AG08395 (cell line): ENCODE measurements around the gene WNT10A.
A peak's percentile ranks its signal among the peaks of the same experiment; 100 is the strongest.

ENCODE experiments used
- DNase-seq: peaks from one replicate; pipeline ENCODE4 v3.0.0; 2012; ENCODE audit warnings: mixed read lengths, low spot score

Gene WNT10A

DNA sequence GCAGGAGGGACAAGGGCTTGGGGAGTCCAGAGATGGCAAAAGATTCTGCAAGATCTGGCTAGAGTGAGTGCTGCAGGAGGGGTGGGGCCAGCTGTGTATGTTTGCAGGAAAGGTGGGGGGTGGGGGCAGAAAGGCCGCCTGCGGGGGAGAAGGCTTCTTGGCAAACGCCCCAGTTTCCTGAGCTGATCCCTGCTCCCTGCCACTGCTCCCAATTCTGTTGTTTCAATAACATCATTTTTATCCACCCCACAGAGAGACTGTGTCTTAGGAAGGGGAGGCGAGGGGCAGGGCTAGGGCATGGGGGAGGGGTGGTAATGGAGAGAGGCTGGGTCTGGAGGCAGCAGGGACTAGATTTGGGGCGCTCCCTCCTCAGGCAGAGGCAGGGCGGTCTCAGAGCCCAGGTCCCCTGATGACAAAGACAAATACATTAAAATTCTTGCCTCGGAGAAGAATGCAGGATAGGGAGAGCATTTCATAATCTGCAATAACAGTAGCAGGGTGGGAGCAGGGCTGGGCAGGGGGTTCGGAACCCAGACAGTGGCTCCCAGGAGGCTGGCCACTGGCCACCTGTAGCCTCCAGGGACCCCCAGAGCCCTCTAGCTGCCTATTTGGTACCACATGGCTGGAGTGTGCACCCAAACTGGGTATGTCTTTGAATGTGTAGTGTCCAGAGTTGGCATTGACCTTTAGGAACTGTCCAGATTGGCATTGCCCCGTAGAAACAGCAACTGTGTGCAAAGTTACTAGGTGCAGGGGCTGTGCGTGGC lies 23.1 kb upstream of the WNT10A start:
- no peak for DNase-seq

DNA sequence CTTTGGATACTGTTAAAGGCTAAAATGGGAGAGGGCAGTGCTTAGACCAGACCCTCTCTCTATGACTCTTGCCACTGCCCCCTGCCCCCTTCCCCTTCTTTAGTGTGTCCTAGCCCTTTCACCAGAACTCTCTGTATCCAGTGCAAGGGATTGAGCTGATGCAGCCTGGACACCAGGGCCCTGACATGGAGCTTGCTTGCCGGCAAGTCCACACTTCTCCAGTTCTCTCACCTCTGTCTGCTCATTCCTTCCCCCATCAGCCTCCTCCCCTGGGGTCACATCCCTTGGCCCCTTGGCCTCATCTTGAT lies 22.6 kb upstream of the WNT10A start:
- no peak for DNase-seq

DNA sequence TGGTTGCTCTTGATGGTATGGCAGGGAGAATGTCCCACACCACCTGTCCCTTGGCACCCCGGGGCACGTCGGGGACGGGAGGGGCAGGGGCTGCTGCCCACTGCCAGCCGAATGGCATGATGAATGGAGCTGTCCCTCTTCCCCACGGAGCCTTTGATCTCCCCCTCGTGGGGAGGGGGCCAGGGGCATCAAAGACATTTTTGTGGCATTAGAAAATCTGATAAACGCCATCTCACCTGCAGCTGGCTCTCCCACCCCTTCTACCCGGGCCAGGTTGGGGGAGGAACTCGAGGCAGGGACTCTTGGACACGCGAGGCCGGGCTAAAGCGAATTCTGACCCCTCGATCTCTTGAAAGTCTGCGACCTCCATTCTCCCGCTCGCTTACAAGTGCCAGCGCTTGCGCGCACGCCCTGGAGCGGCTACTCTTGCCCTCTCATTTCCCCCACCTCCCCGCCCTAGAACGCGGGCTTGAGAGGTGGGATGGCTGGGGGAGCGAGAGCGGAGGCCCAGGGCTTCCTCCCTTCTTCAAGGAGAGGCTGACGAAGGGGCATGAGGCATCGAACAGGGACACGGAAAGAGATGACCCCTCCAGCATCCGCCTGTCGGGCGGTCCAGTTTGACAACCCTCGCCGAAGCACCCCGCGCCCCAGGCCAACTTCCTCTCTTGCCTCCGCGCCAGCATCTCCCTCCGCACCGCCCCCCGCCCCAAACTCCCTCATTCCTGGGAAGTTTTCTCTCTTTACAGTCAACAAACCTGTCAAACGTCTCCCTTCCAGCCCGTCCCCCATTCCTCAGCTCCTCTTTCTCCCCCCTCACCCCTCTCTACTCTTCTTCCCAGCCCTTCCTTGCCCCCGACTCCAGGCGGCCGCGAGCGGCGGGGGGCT lies 21.7 kb upstream of the WNT10A start:
- DNase-seq: no peak

DNA sequence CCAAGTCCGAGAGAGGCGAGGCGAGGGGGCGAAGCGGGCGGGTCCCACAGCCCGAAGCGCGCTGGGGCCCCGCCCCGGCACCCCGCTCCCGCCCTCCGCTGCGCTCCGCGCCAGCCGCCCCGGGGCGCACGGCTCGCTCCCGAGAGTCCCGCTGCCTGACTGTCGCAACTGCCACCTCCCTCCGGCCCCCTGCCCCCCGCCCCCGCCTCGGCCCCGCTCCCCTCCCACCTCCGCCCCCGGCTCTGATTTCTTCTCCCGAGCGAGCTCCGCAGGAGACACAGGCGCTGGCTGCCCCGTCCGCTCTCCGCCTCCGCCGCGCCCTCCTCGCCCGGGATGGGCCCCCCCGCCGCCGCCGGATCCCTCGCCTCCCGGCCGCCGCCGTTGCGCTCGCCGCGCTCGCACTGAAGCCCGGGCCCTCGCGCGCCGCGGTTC lies 21.1 kb upstream of the WNT10A start, which contains the start of gene WNT6:
Gene WNT6 (plus strand): TSS at position 250 of the 432 bp plus-strand sequence. CDS start 233 bp downstream, outside the sequence.
- DNase-seq: peak; percentile 22

DNA sequence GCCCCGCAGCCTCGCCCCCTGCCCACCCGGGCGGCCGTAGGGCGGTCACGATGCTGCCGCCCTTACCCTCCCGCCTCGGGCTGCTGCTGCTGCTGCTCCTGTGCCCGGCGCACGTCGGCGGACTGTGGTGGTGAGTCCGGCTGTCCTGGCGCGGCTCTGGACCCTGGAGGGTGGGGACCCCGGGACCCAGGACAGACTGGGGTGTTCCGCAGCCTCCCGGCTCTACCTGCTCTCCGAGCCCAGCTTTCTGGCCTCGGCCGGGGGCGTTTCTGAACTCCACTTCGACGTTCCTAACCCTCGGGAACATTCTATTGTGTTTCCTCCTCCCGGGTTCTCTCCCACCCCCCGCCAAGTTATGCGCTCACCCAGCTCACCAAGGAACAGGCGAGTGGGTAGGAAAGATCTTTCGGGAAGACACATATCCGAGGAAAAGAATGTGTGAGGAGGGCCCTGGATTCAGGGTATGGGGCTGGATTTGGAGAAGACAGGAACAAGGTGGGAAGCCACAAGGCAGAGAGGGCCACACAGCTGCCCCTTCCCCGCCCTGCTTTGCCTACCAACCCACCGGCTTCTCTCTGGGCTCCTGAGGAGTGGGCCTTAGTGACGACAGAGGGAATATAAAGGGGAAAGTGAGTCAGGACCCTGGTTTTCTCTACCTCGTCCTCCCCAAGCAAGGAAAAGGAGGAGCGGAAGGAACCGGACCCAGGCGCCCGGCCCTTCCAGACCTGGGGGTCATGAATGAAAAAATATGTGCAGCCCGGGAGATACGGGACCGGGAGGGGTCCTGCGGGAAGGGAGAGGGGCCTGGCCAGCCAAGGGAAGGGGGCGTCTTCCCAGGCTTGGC lies 20.4 kb upstream of the WNT10A start:
- no peak for DNase-seq

DNA sequence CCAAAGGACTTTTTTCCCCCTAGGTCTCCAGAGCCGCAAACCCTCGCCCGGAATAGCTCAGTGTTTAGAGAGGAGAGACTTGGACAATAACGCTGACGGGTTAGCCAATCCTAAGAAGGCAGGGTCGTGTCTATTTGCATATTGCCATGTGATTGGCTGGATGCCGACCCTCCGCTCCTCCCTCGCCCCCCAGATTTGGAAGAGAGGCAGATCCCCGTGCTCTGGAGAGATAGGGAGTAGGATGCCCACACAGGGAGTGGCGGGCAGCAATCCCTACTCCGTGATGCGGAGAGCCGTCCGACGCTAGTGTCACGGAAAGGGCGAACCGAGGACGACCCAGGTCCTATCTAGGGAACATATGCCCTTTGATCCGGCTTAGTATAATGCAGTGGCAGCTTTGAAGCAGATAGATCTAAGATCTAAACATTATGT lies 19.7 kb upstream of the WNT10A start:
- no peak for DNase-seq

DNA sequence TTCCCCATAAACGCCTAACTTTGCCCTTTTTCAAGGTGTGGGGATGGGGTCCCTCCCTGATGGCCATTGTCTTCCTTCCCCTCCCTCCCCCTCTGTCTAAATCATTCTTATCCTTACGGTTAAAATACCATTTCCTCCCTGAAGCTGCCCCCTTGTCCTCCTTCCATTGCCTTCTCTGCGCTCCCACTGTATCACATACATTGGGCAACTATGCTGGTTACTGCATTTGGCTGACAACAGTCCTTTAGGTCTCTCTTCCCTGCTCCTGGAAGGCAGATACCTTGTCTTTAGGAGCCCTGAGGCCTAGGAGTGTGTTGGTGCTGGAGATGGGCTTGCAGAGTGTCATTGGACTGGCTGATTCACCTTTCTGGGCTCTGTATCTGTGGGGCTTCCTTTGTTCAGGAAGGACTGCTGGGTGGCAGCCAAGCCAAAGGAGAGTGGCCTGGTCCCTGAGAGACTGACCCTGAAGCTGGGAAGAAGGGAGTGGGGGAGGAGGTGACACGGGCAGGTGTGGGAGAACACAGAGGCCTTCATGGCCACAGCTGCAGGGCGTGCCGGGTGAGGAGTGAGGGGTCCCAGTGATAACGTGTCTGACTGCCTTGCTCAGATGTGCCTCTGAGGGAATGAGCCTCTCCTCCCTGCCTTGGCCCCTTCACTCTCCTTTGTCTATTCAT lies 18.9 kb upstream of the WNT10A start:
- DNase-seq: no peak

DNA sequence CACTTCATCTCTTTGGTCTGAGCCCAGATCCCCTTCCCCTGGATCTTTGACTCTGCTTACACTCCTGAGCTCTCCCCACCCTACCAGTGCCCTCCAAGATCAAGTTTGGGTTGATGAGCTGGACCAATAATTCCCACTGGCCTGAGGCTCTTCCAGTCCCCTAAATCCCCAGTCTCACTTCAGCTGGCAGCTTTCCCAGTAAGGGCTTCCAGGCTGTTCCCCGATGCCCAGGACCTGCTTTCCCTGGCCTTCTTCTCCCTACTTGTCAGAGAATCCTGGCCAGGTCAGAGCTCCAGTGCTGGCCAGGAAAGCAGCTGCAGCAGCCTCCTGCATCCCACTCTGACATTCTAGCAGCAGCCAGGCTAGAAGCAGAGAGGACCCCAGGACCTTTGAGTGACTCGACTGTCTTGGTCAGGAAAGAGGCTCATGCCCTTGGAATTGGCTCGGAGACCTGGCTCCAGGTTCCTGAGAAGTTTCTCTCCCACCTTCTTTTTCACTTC lies 17.6 kb upstream of the WNT10A start:
- no peak for DNase-seq

DNA sequence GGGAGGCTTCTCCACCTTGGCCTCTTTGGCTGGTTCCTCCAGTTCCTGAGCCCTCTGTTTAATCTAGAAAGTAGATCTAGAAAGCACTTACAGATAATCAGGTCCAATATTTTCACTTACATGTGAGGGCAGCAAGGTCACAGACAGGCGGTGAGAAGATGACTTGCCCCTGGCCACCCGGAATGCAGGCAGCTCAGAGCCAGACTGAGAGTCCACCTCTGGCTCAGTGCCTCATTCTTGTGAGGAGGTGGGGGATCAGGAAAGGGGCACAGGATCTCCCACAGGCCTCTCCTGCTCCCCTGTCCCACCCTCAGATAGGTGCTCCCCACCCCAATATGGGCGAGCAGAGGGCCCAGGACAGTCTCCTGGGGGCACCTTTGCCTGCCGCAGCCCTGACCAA lies 15.3 kb upstream of the WNT10A start:
- DNase-seq: no peak

DNA sequence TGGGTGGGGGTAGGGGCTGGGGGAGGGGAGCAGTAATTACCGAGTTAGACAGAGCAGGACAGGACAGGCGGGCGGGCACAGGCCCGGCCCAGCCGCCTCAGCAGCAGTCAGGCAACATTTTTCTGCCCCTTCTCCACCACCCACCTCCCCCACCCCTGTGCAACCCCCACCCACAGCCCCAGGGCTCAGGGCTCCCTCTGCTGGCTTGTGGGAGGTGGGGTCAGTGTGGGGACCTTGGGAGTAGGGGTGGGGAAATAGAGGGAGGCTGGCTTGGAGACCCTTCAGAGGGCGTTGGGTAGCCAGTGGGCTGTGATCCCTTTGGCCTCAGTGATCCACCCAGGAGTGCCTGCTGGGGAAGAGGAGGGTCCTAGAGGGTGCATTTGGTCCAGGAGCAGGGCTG lies 14.7 kb upstream of the WNT10A start:
- no peak for DNase-seq

DNA sequence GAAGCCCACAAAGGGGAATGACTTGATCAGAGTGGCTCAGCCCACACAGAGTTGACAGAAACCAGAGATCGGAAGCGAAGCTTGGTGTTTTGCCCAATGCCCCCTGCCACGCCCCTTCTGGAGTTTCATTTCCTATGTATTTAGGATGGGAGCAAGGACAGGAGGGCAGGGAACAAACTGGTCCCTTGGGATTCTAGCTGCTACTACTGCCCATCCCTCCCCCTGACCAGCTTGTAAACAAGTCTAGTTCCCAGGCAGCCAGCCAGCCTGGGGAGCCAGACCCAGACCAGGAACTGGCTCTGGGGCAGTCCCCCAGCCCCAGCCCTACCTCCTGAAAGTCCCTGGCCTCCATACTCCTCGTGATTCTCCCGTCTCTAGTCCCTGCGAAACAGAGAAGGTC lies 12.8 kb upstream of the WNT10A start:
- no peak for DNase-seq

DNA sequence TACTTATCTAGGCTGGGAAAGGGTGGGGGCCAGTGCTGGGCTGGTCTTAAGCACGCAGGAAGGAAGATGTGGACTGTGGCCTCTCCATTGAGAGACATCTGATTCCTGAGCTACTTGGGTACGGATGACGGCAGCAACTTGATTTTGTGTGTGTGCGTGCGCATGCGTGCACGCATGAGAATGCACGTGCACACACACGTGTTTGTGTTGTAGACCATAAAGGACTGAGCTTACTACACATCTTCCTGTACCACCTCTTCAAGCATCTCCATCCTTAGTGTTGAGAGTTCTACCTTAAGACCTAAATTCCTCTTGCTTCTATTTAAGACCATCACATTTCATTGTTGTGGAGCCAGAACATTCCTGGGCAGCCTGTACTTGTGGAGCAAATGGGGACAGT lies 11.6 kb upstream of the WNT10A start:
- DNase-seq: no peak

DNA sequence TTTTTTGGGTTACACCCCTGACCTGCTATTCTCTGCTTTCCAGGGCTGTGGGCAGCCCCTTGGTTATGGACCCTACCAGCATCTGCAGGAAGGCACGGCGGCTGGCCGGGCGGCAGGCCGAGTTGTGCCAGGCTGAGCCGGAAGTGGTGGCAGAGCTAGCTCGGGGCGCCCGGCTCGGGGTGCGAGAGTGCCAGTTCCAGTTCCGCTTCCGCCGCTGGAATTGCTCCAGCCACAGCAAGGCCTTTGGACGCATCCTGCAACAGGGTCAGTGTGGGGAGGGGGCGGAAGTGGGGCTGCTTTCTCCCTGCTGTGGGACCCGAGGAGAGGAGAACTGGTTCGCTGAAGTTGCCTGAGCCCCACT lies 9.7 kb upstream of the WNT10A start:
- DNase-seq: no peak

DNA sequence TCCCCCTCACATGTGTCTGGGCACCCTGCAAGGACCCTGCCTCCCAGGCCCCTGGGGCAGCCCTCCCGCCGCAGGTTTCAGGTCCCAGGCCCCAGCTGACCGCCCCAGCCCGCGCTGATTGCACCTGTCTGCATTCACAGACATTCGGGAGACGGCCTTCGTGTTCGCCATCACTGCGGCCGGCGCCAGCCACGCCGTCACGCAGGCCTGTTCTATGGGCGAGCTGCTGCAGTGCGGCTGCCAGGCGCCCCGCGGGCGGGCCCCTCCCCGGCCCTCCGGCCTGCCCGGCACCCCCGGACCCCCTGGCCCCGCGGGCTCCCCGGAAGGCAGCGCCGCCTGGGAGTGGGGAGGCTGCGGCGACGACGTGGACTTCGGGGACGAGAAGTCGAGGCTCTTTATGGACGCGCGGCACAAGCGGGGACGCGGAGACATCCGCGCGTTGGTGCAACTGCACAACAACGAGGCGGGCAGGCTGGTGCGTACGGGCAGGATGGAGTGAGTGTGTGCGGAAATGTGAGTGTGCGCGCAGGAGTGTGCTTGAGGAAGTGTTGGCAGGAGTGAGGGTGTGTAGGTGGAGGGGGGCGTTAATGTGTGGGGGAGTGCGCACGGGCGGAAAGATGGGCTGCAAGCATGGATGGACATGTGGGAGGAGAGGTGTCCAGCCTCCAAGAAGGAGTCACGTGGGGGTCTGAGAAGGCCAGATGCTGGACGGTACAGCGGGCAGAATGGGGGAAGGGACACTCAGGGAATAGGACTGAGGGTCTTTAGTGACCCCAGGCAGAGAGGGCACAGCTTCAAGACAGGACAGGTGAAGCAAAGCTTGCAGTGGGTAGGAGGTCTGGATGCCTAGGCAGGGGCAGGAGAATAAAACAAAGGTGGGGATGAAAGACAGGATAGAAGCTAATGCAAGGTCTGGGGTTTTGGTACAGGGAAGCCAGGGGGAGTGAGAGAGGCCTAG lies 9.0 kb upstream of the WNT10A start:
- DNase-seq: no peak

DNA sequence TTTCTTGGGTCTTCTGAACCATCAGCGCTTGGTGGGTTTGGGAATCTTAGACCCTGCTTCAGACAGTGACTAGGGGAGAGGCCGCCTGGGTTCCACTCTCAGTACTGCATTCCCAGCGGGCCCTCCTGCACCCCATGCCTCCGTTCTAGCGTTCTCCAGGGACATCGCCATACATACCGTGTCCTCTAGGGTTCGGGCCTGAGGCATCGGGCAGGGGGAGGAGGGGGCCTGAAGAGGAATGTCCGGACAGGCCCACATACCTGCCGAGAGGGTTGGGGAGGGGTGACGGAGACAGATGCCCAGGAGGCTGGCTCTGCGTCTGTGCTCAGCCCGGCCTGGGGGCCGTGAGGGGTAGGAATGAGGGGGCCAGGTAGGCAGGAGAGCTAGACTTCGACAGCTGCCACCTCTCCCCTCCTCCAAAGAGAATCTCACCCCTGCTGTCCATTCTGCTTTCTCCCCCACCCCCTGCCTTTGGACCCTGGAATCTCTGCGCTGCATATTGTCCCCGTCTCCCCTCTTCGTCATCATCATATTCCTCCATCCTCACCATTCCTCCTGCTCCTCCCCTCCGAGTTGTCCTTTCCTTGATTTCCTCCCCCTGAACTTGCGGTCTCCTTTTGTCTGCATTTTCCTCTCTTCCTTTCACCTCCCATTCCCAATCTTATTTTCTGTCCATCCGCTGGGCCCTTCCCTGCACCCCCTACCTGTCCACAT lies 7.8 kb upstream of the WNT10A start:
- no peak for DNase-seq

DNA sequence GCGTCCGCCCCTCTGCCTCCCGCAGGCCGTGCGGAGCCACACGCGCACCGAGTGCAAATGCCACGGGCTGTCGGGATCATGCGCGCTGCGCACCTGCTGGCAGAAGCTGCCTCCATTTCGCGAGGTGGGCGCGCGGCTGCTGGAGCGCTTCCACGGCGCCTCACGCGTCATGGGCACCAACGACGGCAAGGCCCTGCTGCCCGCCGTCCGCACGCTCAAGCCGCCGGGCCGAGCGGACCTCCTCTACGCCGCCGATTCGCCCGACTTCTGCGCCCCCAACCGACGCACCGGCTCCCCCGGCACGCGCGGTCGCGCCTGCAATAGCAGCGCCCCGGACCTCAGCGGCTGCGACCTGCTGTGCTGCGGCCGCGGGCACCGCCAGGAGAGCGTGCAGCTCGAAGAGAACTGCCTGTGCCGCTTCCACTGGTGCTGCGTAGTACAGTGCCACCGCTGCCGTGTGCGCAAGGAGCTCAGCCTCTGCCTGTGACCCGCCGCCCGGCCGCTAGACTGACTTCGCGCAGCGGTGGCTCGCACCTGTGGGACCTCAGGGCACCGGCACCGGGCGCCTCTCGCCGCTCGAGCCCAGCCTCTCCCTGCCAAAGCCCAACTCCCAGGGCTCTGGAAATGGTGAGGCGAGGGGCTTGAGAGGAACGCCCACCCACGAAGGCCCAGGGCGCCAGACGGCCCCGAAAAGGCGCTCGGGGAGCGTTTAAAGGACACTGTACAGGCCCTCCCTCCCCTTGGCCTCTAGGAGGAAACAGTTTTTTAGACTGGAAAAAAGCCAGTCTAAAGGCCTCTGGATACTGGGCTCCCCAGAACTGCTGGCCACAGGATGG lies 7.1 kb upstream of the WNT10A start:
- no peak for DNase-seq

DNA sequence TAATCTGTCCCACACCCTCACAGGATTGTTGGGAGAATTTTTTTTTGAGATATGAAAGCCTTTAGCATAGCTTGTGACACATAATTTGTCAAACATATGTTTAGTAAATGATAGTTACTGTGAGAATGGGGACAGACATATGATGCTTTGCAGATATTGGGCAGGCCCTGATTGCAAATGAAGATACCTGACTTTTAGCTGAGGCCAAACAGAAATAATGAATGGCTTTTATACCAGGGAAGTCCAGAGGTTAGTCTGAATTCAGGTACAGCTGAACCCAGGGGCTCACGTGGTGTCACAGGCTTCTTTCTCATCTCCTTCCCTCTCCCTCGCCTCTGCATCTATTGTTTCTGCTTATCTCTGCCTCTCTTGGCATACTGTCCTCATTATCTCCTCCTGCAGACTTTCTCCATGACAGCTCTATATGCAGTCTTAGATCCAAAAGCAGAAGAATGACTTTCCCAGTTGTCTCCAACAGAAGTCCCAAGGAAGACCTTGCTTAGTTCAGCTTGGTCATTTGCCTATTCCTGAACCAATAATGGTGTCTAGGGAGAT lies 4.9 kb upstream of the WNT10A start:
- DNase-seq: no peak

DNA sequence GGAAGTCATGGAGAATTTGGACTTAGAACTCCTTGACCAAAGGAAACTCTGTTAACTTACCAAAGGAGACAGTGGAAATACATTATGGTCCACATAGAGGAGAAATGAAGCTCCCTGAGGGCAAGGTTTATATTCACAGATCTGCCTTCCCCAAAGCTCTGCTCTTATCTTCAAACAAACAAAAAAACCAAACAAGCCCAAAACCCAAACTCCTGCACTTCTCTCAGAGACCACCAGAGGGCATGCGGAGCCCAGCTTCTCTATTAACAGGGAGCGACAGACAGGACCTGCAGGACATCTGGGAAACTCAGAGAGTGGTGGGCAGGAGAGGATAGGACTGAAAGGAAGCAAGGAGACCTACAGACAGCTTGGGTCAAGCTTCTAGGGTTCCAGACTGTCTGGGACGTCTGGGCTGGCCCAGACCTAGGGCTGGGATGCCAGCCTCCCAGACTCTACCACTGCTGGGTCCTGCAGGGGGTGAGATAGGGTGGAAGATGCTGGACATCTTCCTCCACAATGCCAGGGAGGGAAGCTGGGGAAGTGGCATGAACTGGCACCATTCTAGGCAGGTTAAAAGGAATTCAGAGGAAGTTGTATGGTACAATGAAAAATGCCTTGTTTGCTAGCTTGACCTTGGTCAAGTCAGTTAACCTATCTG lies 4.0 kb upstream of the WNT10A start:
- peak; percentile 78 for DNase-seq
